HepG2 (cell line): ENCODE measurements around the gene CARMIL1. TPM values are rescaled to one million over a fixed set of nuclear protein-coding genes. Genes with fewer than 3 reads are reported as not detected.

ENCODE experiments used
- ATF2 ChIP-seq: sonication (generic); formaldehyde crosslinking; IDR thresholded peaks from 2 replicates; pipeline ENCODE4 v1.4.0; 2020; ENCODE audit warnings: missing genetic modification reagents
- DR1 ChIP-seq: sonication (generic); formaldehyde crosslinking; IDR thresholded peaks from 2 replicates; pipeline ENCODE4 v1.8.0; 2021; ENCODE audit warnings: mild to moderate bottlenecking, missing genetic modification reagents, inconsistent platforms
- GLMP ChIP-seq: sonication (generic); formaldehyde crosslinking; IDR thresholded peaks from 2 replicates; pipeline ENCODE4 v1.9.0; 2021; ENCODE audit warnings: missing genetic modification reagents, mild to moderate bottlenecking, borderline replicate concordance
- HOXA5 ChIP-seq: sonication (generic); formaldehyde crosslinking; IDR thresholded peaks from 2 replicates; pipeline ENCODE4 v1.4.0; 2020; ENCODE audit warnings: missing genetic modification reagents
- ISX ChIP-seq: sonication (generic); formaldehyde crosslinking; conservative IDR thresholded peaks from 2 replicates; pipeline ENCODE4 v1.5.0; 2020; ENCODE audit warnings: missing genetic modification reagents
- KDM2A ChIP-seq: sonication (generic); formaldehyde crosslinking; IDR thresholded peaks from 2 replicates; pipeline ENCODE4 v1.4.0; 2020; ENCODE audit warnings: low read depth, missing genetic modification reagents, borderline replicate concordance
- MAFK ChIP-seq, 2 experiments: IDR thresholded peaks in 1 of 2; conservative IDR thresholded peaks in 1 of 2; 2 replicates each; pipeline ENCODE4 v1.6.1; 2011; ENCODE audit warnings: improper control_type of control experiment in 2 of 2, low read length in 2 of 2
- MTA3 ChIP-seq: sonication (generic); formaldehyde crosslinking; IDR thresholded peaks from 2 replicates; pipeline ENCODE4 v1.4.0; 2020; ENCODE audit warnings: missing genetic modification reagents
- NCOA1 ChIP-seq: sonication (generic); formaldehyde crosslinking; IDR thresholded peaks from 2 replicates; pipeline ENCODE4 v1.9.0; 2021; ENCODE audit warnings: missing genetic modification reagents
- PCBP1 ChIP-seq: fragments of 200-400 bp; formaldehyde crosslinking; IDR thresholded peaks from 2 replicates; pipeline ENCODE4 v1.6.1; 2017; ENCODE audit warnings: mild to moderate bottlenecking, low read depth, low read length, borderline replicate concordance
- PRDM15 ChIP-seq: sonication (generic); formaldehyde crosslinking; IDR thresholded peaks from 2 replicates; pipeline ENCODE4 v1.4.0; 2020; ENCODE audit warnings: missing genetic modification reagents
- SAP130 ChIP-seq: IDR thresholded peaks from 2 replicates; pipeline ENCODE4 v1.6.1; 2016; ENCODE audit warnings: low read depth
- SKI ChIP-seq: fragments of 450-650 bp; IDR thresholded peaks from one replicate; pipeline ENCODE4 v1.6.1; 2018; ENCODE audit warnings: mild to moderate bottlenecking; ENCODE audit not compliant: partially characterized antibody
- SMAD1 ChIP-seq: sonication (generic); formaldehyde crosslinking; IDR thresholded peaks from 2 replicates; pipeline ENCODE4 v1.4.0; 2020; ENCODE audit warnings: missing genetic modification reagents, low read depth, mild to moderate bottlenecking, borderline replicate concordance
- SMC3 ChIP-seq: IDR thresholded peaks from 2 replicates; pipeline ENCODE4 v1.6.1; 2011; ENCODE audit warnings: low read length, improper control_type of control experiment
- STAT5B ChIP-seq: sonication (generic); formaldehyde crosslinking; IDR thresholded peaks from 2 replicates; pipeline ENCODE4 v1.4.0; 2020; ENCODE audit warnings: missing genetic modification reagents
- TARDBP ChIP-seq: sonication (generic); formaldehyde crosslinking; IDR thresholded peaks from 2 replicates; pipeline ENCODE4 v1.8.0; 2022; ENCODE audit warnings: mild to moderate bottlenecking, missing genetic modification reagents
- XRCC5 ChIP-seq: fragments of 200-400 bp; formaldehyde crosslinking; optimal IDR thresholded peaks from 2 replicates; pipeline ENCODE3; 2017; ENCODE audit warnings: mild to moderate bottlenecking, low read length
- ZBTB43 ChIP-seq: sonication (generic); formaldehyde crosslinking; conservative IDR thresholded peaks from 2 replicates; pipeline ENCODE4 v1.4.0; 2020; ENCODE audit warnings: missing genetic modification reagents
- ZNF230 ChIP-seq: sonication (generic); formaldehyde crosslinking; IDR thresholded peaks from 2 replicates; pipeline ENCODE4 v1.4.0; 2020; ENCODE audit warnings: mild to moderate bottlenecking, missing genetic modification reagents
- ZNF619 ChIP-seq: sonication (generic); formaldehyde crosslinking; IDR thresholded peaks from 2 replicates; pipeline ENCODE4 v1.4.0; 2020; ENCODE audit warnings: mild to moderate bottlenecking, missing genetic modification reagents
- ZNF841 ChIP-seq: sonication (generic); formaldehyde crosslinking; IDR thresholded peaks from 2 replicates; pipeline ENCODE4 v1.8.1; 2023; ENCODE audit warnings: missing genetic modification reagents, borderline replicate concordance
- ZSCAN12 ChIP-seq: sonication (generic); formaldehyde crosslinking; IDR thresholded peaks from 2 replicates; pipeline ENCODE4 v1.9.0; 2021; ENCODE audit warnings: mild to moderate bottlenecking, missing genetic modification reagents
- polyA plus RNA-seq, 8 experiments: library from polyadenylated mRNA; depleted of rRNA in 3 of 8; stranded (reverse) in 7 of 8; unstranded in 1 of 8; fragments of >200 nt; fragmentation: Illumina TruSeq in 4 of 8; extraction: Trizol in 4 of 8; gene quantifications; 2 replicates each; pipeline versions ENCODE4 v1.2.1 to v1.2.3, GENCODE V29; 2011 to 2016; ENCODE audit warnings: low read depth in 4 of 8, missing spikeins in 1 of 8, mixed read lengths in 1 of 8; ENCODE audit not compliant: insufficient read depth in 1 of 8
- total RNA-seq, 5 experiments: library from RNA; depleted of rRNA; stranded (reverse); fragments of >200 nt; fragmentation: Illumina TruSeq; extraction: Trizol; gene quantifications; 2 replicates each; pipeline ENCODE4 v1.2.3, GENCODE V29; 2016; ENCODE audit warnings: low read depth in 1 of 5

The CARMIL1 gene
- total and polyA plus RNA-seq, 2 of the 13 experiments (the other 11 are each of a cell fraction or from before 2014, with no cell fraction given): 1.8 to 2.6 TPM

GRCh38 chr6:25278914-25279747 is at the start of gene CARMIL1 (continued):
- TF ChIP-seq PRDM15 (CRISPR knock-in tag) (no peak), ZNF230 (CRISPR knock-in tag) (no peak; the same call in 1 of the 2 replicates), MTA3 (CRISPR knock-in tag) (no peak), ZSCAN12 (CRISPR knock-in tag) (peak; percentile 67; the same call in 1 of the 2 replicates), SKI (no peak), PCBP1 (no peak), KDM2A (peak; percentile 68; the same call in 1 of the 2 replicates), ZNF619 (CRISPR knock-in tag) (no peak), ZBTB43 (CRISPR knock-in tag) (peak; percentile 44; the same call in 1 of the 2 replicates), SMC3 (no peak; the same call in 1 of the 2 replicates), HOXA5 (CRISPR knock-in tag) (peak; percentile 86), XRCC5 (peak; percentile 29), TARDBP (CRISPR knock-in tag) (peak; percentile 36; the same call in 1 of the 2 replicates), GLMP (CRISPR knock-in tag) (no peak), SMAD1 (CRISPR knock-in tag) (0 out of 2 replicates have a peak, but pooled peaks have one; percentile 10), SAP130 (CRISPR knock-in tag) (no peak; the same call in 1 of the 2 replicates), DR1 (CRISPR knock-in tag) (no peak), NCOA1 (no peak), ISX (no peak), MAFK (conservative IDR thresholded peaks at IDR 0.05 in 1 of 2, IDR thresholded peaks at IDR 0.05 in 1 of 2; ENCODE audit: low read length in 2 of 2) (no peak), STAT5B (CRISPR knock-in tag) (no peak), ZNF841 (no peak), ATF2 (CRISPR knock-in tag) (no peak; the same call in 1 of the 2 replicates)
